Posterior cingulate gyrus (tissue), 11 donors: ENCODE measurements around the gene LIN9.
"Not testable (repeated sequence)": the region's sequence is repeated elsewhere in the genome, so short reads cannot be mapped to it uniquely, and the experiment has no call there.

Source experiments
- DNase-seq, 10 donors: peaks; one replicate each; pipeline versions ENCODE4 v3.0.0 to v3.0.0-alpha.2; 2020 to 2021; ENCODE audit warnings: mixed read lengths in 3 of 10
- intact Hi-C: fragments of 100-400 bp; cut with DNase I; formaldehyde crosslinking; loops from one replicate; pipeline ENCODE4 v1.15.1; 2023

LIN9 gene

GRCh38 chr1:226220473-226221189 is 88.3 kb downstream of the LIN9 start:
- intact Hi-C loops = no loop called here
- DNase-seq = peak in 1 of 10 donors; percentile 16

- peak in 1 of 10 donors; percentile 34 for DNase-seq
- intact Hi-C loops = no loop called here
These were observed 91.7 kb downstream of the LIN9 start for GRCh38 chr1:226217273-226217672.

GRCh38 chr1:226216056-226216455 is 92.9 kb downstream of the LIN9 start:
- intact Hi-C loops = no loop called here
- DNase-seq = no peak

GRCh38 chr1:226215239-226215638 is 93.7 kb downstream of the LIN9 start:
- intact Hi-C loops = no loop called here
- no peak for DNase-seq

- intact Hi-C loops = no loop called here
These were observed 96.4 kb downstream of the LIN9 start for GRCh38 chr1:226212545-226212944.

GRCh38 chr1:226211181-226211821 is 97.7 kb downstream of the LIN9 start:
- intact Hi-C loops = no loop called here
- no peak for DNase-seq

More at GRCh38 chr1:226212545-226212944, 96.4 kb downstream of the LIN9 start:
- no peak for DNase-seq

GRCh38 chr1:226210571-226211176 is 98.3 kb downstream of the LIN9 start:
- intact Hi-C loops = no loop called here
- DNase-seq = no peak

GRCh38 chr1:226209307-226210059 is 99.5 kb downstream of the LIN9 start:
- intact Hi-C loops = no loop called here
- DNase-seq = no peak

GRCh38 chr1:226207048-226207447 is 101.9 kb downstream of the LIN9 start:
- intact Hi-C loops = no loop called here
- DNase-seq = no peak

- intact Hi-C loops = no loop called here
- no peak for DNase-seq
These were observed 104.8 kb downstream of the LIN9 start for GRCh38 chr1:226204198-226204597.

GRCh38 chr1:226203655-226204054 is 105.3 kb downstream of the LIN9 start:
- intact Hi-C loops = no loop called here

GRCh38 chr1:226203240-226203639 is 105.7 kb downstream of the LIN9 start:
- intact Hi-C loops = no loop called here
- DNase-seq = no peak

More at GRCh38 chr1:226203655-226204054, 105.3 kb downstream of the LIN9 start:
- DNase-seq = peak in 1 of 10 donors; percentile 31

GRCh38 chr1:226202666-226203065 is 106.3 kb downstream of the LIN9 start:
- DNase-seq = peak in 1 of 10 donors; percentile 25
- intact Hi-C loops = not testable (repeated sequence)

- intact Hi-C loops = no loop called here
- DNase-seq = no peak
These were observed 106.7 kb downstream of the LIN9 start for GRCh38 chr1:226202246-226202645.

GRCh38 chr1:226201029-226201593 is 107.9 kb downstream of the LIN9 start:
- intact Hi-C loops = no loop called here
- DNase-seq = peak in 1 of 10 donors; percentile 26

GRCh38 chr1:226199971-226200370 is 109.0 kb downstream of the LIN9 start:
- no peak for DNase-seq
- intact Hi-C loops = no loop called here

- no peak for DNase-seq
- intact Hi-C loops = no loop called here
These were observed 113.8 kb downstream of the LIN9 start for GRCh38 chr1:226195144-226195543.

- intact Hi-C loops = loop anchor here (2.0 to 10.0 kb wide), 2 partner anchors 121 to 123 kb away; partner anchors contain the start of genes H3-3A and LIN9
- no peak for DNase-seq
These were observed 121.6 kb downstream of the LIN9 start for GRCh38 chr1:226187380-226187779.

GRCh38 chr1:226187019-226187322 is 122.0 kb downstream of the LIN9 start:
- intact Hi-C loops = loop anchor here (2.0 to 10.0 kb wide), 2 partner anchors 122 kb away; partner anchors contain the start of genes H3-3A and LIN9
- DNase-seq = no peak
